D341Med (cell line): Measurements from ENCODE around the gene AVPR2.

Experiments
- DNase-seq: peaks from one replicate; pipeline ENCODE4 v3.0.0; 2012; ENCODE audit warnings: low spot score

AVPR2 gene

GRCh38 chrX:153885968-153886903 lies 18.2 kb upstream of the AVPR2 start, which contains the start of gene L1CAM:
L1CAM (minus strand) TSS chrX:153886173; CDS start chrX:153875836, 10,337 bp downstream.
- peak; percentile 74 for DNase-seq

- no peak for DNase-seq
Measured at GRCh38 chrX:153886915-153887314, 17.6 kb upstream of the AVPR2 start.

DNA sequence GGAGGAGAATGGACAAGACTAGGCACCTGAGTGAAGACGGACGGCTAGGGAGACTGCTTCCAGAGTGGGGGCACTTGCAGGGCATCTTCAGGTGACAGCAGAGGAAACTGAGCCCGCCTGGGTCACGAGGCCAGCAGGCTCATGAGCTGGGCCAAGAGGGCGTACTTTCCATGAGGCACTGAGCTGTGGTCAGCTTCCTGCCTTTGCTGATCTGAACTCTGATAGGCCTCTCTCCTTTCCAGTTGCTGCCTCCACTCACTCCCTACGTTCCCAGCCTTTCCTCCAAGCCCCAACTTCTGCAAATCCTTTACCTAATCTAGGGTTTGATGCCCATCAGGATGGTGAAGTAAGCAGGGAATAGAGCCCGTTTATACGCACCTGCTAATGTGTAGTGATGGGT lies 17.1 kb upstream of the AVPR2 start:
- DNase-seq: no peak

DNA sequence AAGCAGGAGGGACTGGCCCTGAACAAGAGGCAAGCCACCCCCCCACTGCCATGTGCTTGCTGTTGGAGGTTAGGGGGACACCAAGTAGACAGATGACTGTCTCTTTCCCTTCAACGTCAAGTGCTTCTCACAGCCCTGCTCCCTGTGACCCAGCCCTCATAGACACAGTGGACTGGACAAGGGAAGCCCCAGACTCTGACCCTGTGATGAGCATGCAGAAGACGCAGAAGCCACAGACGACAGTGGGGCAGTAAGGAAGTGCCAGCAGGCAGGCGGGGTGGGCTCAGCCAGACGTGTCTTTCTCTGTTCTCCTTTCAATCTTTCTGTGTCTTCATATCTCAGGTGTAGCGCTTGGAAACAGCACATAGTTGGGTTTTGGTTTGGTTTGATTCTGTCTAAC lies 16.1 kb upstream of the AVPR2 start:
- no peak for DNase-seq

- DNase-seq: no peak
Measured at GRCh38 chrX:153889123-153889522, 15.3 kb upstream of the AVPR2 start.

GRCh38 chrX:153897899-153898298 lies 6.6 kb upstream of the AVPR2 start:
- DNase-seq: no peak

DNA sequence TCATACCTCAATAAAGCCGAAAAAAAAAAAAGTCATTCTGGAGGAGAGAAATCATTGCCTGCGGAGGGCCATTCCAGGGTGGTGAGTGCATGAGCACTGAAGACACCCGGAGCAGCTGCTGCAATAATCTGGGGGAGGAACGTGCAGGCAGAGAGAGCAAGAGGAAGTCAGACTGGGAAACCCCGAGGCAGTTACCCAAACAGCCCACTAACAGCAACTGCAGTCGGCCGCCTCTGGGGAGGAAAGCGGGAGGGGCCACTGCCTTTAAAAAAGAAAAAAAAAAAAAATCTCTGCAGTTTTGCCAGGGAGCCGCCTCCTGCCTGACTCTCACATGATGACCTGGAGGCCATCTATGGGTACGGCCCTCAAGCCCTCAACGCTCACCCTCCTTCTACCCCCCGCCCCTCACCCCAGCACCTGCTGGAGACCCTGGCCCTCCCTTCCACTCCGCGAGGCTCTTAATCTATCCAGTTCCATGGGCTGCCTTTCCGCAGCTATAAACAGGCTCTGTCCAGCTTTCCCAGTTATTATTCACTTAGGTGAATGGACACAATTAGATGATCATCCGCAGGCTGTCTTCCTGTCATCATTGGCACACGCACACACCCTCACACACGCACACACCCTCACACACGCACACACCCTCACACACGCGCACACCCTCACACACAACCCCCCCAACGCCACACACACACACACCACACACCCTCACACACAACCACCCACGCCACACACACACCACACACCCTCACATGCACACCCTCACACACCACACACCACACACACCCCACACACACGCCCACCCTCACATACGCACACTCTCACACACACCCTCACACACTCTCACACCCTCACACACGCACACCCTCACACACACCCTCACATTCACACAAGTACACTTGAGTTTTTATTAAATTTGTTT lies 3.4 kb upstream of the AVPR2 start:
- no peak for DNase-seq

DNA sequence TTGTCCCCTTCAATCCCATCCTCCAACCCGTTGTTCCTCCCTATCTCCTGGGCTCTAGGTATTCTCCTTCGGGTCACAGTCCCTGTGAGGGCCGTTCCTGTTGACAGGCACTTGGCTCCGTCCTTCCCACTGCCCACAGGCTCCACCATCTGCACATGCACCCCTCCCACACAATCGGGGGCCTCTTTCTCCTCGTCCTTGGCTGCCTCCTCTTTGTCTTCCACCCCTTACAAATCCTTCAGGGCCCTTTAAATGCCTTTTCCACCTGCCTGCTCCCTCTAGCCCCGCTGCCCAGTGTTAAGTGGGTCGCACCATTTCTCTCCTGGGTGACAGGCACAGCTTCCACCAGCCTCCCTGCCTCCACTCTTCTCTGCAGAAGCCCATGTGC lies 2.7 kb upstream of the AVPR2 start:
- DNase-seq: no peak

GRCh38 chrX:153902385-153902784 lies 2.1 kb upstream of the AVPR2 start:
- no peak for DNase-seq

DNA sequence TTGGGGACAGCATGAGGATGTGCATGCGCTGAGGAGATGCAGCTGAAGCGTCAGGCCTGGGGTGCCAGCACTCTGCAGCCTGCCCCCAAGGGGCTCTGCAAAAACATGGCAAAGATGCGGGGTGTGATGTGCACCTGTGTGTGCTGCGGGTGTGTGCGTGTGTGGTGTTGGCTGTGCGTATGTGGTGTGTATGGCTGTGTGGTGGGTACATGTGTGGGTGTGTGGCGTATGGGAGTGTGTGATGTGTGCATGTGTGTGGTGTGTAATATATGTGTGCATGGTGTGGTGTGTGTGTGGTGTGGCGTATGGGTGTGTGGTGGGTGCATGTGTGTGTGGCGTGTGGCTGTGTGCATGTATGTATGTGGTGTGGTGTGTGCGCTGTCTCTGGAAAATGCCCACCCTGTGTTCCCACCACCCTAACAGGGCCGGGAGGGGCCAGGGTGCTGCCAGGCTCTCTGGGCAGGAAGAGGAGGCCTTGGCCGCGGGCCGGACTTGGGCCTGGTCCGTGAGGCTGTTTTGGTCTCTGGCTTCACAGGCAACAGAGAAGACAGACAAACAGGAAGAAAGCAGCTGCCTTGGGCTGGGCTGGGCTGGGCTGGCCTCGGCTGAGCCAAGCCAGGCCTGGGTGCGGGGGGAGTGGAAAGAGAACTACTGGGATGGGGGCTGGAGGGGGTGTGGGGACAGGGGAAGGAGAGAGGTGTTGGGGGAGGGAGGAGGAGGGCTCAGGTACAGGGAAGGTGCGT lies 1.1 kb upstream of the AVPR2 start:
- no peak for DNase-seq

GRCh38 chrX:153905481-153906095 lies 1.1 kb downstream of the AVPR2 start:
- no peak for DNase-seq

DNA sequence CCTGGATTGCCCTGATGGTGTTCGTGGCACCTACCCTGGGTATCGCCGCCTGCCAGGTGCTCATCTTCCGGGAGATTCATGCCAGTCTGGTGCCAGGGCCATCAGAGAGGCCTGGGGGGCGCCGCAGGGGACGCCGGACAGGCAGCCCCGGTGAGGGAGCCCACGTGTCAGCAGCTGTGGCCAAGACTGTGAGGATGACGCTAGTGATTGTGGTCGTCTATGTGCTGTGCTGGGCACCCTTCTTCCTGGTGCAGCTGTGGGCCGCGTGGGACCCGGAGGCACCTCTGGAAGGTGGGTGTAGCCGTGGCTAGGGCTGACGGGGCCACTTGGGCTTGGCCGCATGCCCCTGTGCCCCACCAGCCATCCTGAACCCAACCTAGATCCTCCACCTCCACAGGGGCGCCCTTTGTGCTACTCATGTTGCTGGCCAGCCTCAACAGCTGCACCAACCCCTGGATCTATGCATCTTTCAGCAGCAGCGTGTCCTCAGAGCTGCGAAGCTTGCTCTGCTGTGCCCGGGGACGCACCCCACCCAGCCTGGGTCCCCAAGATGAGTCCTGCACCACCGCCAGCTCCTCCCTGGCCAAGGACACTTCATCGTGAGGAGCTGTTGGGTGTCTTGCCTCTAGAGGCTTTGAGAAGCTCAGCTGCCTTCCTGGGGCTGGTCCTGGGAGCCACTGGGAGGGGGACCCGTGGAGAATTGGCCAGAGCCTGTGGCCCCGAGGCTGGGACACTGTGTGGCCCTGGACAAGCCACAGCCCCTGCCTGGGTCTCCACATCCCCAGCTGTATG lies 1.8 kb downstream of the AVPR2 start:
- no peak for DNase-seq

DNA sequence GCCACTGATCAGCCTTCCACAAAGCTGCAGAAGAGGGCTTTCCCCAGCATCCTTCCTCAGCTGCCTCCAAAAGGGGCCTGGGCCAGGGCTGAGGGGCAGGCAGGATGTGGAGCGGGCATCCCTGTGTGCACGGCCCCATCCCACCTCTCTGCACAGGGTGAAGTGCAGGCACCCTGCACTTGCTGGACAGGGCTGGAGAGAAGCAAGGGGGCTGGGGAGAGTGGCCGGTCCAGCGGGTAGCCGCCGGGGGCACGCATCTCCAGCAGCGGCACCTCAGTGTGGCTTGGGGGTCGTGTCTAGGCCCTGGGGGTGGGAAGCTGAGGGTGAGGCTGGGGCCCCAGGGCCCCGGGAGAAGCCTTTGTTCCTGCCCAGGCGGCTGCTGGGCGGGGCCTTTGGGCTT lies 3.0 kb downstream of the AVPR2 start:
- no peak for DNase-seq

DNA sequence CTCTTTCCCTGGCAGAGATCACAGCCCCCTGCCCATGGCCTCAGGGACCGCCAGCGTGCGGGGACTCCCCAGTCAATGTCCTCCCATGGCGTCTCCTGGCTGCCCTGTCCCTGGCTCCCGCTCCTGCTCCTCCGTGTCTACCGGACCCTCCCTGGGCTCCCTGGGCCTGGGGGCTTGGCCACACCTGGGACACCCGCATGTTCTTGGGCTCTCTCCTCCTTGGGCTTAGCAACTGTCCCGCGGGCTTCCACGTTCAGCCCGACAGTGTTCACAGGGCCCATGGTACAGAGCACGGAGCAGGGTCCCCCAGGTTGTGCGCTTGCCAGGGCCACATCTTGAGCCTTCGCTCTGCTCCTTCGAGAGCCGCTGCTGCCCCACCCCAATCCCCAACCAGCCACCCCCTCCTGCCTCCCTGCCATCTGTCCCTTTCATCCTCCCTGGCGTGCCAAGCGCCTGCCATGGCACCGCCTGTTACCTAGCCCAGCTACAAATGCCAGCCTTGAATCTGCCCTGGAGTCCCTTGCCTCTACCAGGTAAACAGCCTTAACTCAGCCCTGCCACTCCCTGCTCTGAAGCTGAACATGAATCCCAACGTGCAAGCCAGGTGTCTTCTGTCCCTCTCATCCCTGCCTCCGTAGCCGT lies 3.9 kb downstream of the AVPR2 start:
- DNase-seq: no peak

GRCh38 chrX:153909024-153909979 lies 4.8 kb downstream of the AVPR2 start:
- DNase-seq: no peak

DNA sequence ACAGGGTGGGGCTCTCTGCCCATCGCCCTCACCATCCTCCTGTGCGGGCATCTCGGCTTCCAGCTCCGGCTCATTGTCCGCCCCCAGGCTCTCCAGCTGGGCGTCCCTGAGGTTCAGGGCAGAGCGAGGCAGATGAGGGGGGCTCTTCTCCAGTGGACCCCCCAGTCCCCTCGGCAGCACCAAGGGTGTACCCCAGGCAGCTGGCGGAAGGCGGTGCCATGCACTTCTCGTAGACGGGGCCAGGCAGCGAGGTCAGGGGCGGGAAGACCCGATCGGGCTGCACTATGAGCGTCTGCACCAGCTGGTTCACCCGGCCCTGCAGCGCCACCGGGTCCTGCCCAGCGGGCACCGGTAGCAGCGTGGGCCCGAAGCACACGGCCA lies 5.5 kb downstream of the AVPR2 start:
- DNase-seq: no peak

GRCh38 chrX:153910446-153910845 lies 6.0 kb downstream of the AVPR2 start:
- no peak for DNase-seq

DNA sequence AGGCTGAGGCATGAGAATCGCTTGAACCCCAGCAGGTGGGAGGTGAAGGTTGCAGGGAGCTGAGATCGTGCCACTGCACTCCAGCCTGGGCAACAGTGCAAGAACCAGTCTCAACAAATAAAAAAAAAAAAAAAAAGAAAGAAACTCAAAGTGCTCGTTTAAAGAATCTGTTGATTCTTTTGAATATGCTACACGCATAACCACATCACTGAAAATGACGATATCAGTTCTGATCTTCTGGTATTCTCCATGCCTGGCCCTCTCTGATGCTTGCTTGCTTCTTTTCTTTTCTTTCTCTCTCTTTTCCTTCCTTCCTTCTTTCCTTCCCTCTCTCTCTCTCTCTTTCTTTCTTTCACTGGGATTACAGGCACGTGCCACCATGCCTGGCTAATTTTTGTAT lies 7.3 kb downstream of the AVPR2 start:
- DNase-seq: no peak

DNA sequence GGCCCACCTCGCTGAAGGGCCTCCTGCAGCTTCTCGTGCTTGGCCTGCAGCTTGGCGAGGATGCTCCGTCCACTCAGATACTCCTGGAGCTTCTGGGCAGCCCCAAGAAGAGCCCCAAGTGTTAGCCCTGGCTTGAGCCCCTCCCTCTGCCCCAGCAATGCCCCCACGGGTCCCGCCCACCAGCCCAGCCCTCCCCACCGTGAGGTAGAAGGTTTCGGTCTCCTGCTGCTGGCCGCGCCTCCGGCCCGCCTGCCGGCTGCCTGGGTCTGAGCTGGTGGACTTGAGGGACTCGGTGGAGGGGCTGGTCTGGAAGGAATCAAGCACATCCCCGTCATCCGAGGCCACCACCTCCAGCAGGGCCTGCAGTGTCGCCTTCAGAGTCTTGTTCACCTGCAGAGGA lies 8.7 kb downstream of the AVPR2 start:
- no peak for DNase-seq
